ENCODE results near the gene ZNF212.

DNA sequence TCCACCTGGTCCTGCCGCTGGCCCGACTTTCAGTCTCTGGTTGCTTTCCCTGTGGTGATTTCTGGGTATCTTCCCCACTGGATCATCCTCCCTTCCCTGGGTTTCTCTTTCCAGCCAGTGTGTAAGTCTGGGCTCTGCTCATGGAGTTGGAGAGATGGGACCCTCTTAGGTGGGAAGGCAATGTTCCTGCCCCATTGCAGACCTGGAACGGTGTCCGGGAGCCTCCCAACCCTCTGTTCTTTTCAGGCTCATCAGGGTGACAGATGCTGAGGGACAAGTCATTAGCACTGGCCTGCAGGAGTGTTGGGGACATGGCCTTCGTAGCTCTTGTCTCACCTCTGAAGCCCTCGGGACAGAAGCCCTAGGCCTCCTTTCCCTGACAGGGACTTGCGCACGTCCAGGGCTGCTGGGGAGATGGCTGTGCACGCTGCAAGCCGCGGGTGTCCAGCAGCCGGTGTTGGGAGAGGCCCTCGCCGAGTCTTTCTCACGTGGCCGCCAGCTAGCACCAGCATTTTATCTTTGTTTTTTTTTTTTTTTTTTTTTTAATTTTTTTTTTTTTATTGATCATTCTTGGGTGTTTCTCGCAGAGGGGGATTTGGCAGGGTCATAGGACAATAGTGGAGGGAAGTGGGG is 39.8 kb downstream of the ZNF212 start:
- TF ChIP-seq POLR2A (IDR thresholded peaks at IDR 0.05; ENCODE audit: low read length), result no peak
- no peak for TF ChIP-seq GATA1 (IDR thresholded peaks at IDR 0.05; ENCODE audit: low read depth, low read length)
